ENCODE measurements around the gene HEXD.

HEXD gene

GRCh38 chr17:82382933-82383255 lies 35.3 kb upstream of the HEXD start:
- peaks cover 95% of the 10 kb centered on the region for H3K27me3 ChIP-seq
- H3K27ac ChIP-seq = no peak overlapping the region
- no peaks in the 10 kb centered on the region for H3K9me3 ChIP-seq
- no peak overlapping the region for H3K4me3 ChIP-seq (ENCODE audit: low read depth in 1 of 2, low read length in 1 of 2)
- peaks cover 10% of the 10 kb centered on the region in 2 experiments for H3K4me1 ChIP-seq (ENCODE audit: control insufficient read depth in 1 of 2, insufficient read depth in 1 of 2, low read depth in 1 of 2, low read length in 1 of 2)
- H3K36me3 ChIP-seq = no peaks in the 10 kb centered on the region
- TF ChIP-seq CTCF (IDR thresholded peaks at IDR 0.05) = no peak

GRCh38 chr17:82383411-82383810 lies 34.7 kb upstream of the HEXD start:
- Histone ChIP-seq H3K36me3 (no peaks in the 10 kb centered on the region), H3K27ac (no peak overlapping the region), H3K4me3 (ENCODE audit: low read depth in 1 of 2, low read length in 1 of 2) (no peak overlapping the region), H3K27me3 (peaks cover 95% of the 10 kb centered on the region), H3K9me3 (no peaks in the 10 kb centered on the region), H3K4me1 (ENCODE audit: control insufficient read depth in 1 of 2, insufficient read depth in 1 of 2, low read depth in 1 of 2, low read length in 1 of 2) (peaks cover 10% of the 10 kb centered on the region in 2 experiments)
- no peak for TF ChIP-seq CTCF (IDR thresholded peaks at IDR 0.05)

GRCh38 chr17:82384051-82384729 lies 34.0 kb upstream of the HEXD start:
- Histone ChIP-seq H3K27me3 (peaks cover 97% of the 10 kb centered on the region), H3K4me1 (ENCODE audit: control insufficient read depth in 1 of 2, insufficient read depth in 1 of 2, low read depth in 1 of 2, low read length in 1 of 2) (peaks cover 10% of the 10 kb centered on the region in 2 experiments), H3K9me3 (no peaks in the 10 kb centered on the region), H3K27ac (no peak overlapping the region), H3K36me3 (no peaks in the 10 kb centered on the region), H3K4me3 (ENCODE audit: low read depth in 1 of 2, low read length in 1 of 2) (no peak overlapping the region)
- no peak for TF ChIP-seq CTCF (IDR thresholded peaks at IDR 0.05)

GRCh38 chr17:82384730-82385481 lies 33.2 kb upstream of the HEXD start:
- Histone ChIP-seq H3K9me3 (no peaks in the 10 kb centered on the region), H3K27ac (no peak overlapping the region), H3K4me3 (ENCODE audit: low read depth in 1 of 2, low read length in 1 of 2) (no peak overlapping the region), H3K4me1 (ENCODE audit: control insufficient read depth in 1 of 2, insufficient read depth in 1 of 2, low read depth in 1 of 2, low read length in 1 of 2) (peaks cover 10% of the 10 kb centered on the region in 2 experiments), H3K36me3 (no peaks in the 10 kb centered on the region), H3K27me3 (peaks cover 95% of the 10 kb centered on the region)
- TF ChIP-seq CTCF (IDR thresholded peaks at IDR 0.05) = no peak

- no peak for TF ChIP-seq CTCF (IDR thresholded peaks at IDR 0.05)
- no peaks in the 10 kb centered on the region for H3K9me3 ChIP-seq
- peaks cover 87% of the 10 kb centered on the region for H3K27me3 ChIP-seq
- no peak overlapping the region for H3K4me3 ChIP-seq (ENCODE audit: low read depth in 1 of 2, low read length in 1 of 2)
- H3K27ac ChIP-seq = no peak overlapping the region
- H3K4me1 ChIP-seq (ENCODE audit: control insufficient read depth in 1 of 2, insufficient read depth in 1 of 2, low read depth in 1 of 2, low read length in 1 of 2) = peaks cover 10% of the 10 kb centered on the region in 2 experiments
- no peaks in the 10 kb centered on the region for H3K36me3 ChIP-seq
Observed at GRCh38 chr17:82385559-82386254, 32.4 kb upstream of the HEXD start.

Data from neutrophil (primary cell).